HG03558 (cell line): Measurements from ENCODE around the gene NQO1.

ENCODE experiments used
- ATAC-seq: cut with Tn5 transposase; IDR thresholded peaks from one replicate; pipeline ENCODE4 v1.9.1; 2021; ENCODE audit warnings: moderate number of reproducible peaks; ENCODE audit not compliant: unreplicated experiment; ENCODE audit errors: extremely low read depth

NQO1 gene

GRCh38 chr16:69707920-69708683, 18.3 kb downstream of the NQO1 start:
- no peak for ATAC-seq

GRCh38 chr16:69706975-69707340, 19.4 kb downstream of the NQO1 start:
- no peak for ATAC-seq

- ATAC-seq: no peak
Observed at GRCh38 chr16:69706256-69706974, 19.9 kb downstream of the NQO1 start.

GRCh38 chr16:69703638-69704037, 22.7 kb downstream of the NQO1 start:
- no peak for ATAC-seq

- ATAC-seq: no peak
Observed at GRCh38 chr16:69701866-69702265, 24.5 kb downstream of the NQO1 start.

- no peak for ATAC-seq
Observed at GRCh38 chr16:69701452-69701851, 24.9 kb downstream of the NQO1 start.

GRCh38 chr16:69699915-69700314, 26.4 kb downstream of the NQO1 start:
- ATAC-seq: no peak

- no peak for ATAC-seq
Observed at GRCh38 chr16:69698404-69698803, 28.0 kb downstream of the NQO1 start.

GRCh38 chr16:69693916-69694315, 32.4 kb downstream of the NQO1 start:
- no peak for ATAC-seq

- ATAC-seq: no peak
Observed at GRCh38 chr16:69691980-69692911, 34.1 kb downstream of the NQO1 start.

- ATAC-seq: no peak
Observed at GRCh38 chr16:69688589-69688988, 37.8 kb downstream of the NQO1 start.

GRCh38 chr16:69680358-69680757, 46.0 kb downstream of the NQO1 start:
- no peak for ATAC-seq

GRCh38 chr16:69672998-69673713, 53.2 kb downstream of the NQO1 start:
- no peak for ATAC-seq

- no peak for ATAC-seq
Observed at GRCh38 chr16:69672315-69672997, 53.9 kb downstream of the NQO1 start.

GRCh38 chr16:69669577-69669976, 56.8 kb downstream of the NQO1 start:
- ATAC-seq: no peak

- ATAC-seq: no peak
Observed at GRCh38 chr16:69663846-69664245, 62.5 kb downstream of the NQO1 start.

- ATAC-seq: no peak
Observed at GRCh38 chr16:69662901-69663300, 63.5 kb downstream of the NQO1 start.

GRCh38 chr16:69660166-69660565, 66.2 kb downstream of the NQO1 start:
- no peak for ATAC-seq
